ENCODE results near the gene SAMD10.
"Not testable (repeated sequence)": the region's sequence is repeated elsewhere in the genome, so short reads cannot be mapped to it uniquely, and the experiment has no call there.

Gene SAMD10

DNA sequence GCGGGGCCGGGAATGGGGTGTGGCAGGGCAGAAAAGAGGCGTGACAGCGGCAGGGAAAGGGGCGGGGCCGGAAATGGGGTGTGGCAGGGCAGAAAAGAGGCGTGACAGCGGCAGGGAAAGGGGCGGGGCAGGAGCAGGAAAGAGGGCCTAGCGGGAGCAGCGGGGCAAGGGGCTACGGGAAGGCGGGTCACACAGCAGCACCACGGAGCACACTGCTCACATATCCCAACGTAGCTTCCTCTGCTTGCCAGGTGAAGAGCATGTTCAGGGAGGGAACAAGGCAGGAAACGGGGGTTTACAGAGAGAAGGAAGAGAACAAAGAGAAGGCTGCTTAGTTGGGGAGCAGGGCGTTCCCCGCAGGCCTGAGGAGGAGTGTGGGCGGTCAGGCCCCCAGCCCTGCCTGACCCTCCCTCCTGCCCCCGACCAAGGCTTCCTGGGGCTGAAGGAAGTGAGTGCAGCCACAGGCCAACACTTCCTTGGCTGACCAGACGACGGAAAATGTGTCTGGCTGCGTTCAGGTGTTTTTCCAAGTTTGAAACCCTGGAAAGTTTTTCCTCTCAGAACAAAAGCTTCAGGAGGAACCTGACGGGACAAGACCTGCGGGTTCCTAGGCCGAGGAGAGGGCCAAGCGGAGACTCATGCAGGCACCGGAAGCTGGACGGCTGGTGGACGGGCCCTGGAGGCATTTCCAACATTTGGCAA is 37.0 kb downstream of the SAMD10 start:
- DNase-seq (ENCODE audit: low read depth, low spot score), result no peak

DNA sequence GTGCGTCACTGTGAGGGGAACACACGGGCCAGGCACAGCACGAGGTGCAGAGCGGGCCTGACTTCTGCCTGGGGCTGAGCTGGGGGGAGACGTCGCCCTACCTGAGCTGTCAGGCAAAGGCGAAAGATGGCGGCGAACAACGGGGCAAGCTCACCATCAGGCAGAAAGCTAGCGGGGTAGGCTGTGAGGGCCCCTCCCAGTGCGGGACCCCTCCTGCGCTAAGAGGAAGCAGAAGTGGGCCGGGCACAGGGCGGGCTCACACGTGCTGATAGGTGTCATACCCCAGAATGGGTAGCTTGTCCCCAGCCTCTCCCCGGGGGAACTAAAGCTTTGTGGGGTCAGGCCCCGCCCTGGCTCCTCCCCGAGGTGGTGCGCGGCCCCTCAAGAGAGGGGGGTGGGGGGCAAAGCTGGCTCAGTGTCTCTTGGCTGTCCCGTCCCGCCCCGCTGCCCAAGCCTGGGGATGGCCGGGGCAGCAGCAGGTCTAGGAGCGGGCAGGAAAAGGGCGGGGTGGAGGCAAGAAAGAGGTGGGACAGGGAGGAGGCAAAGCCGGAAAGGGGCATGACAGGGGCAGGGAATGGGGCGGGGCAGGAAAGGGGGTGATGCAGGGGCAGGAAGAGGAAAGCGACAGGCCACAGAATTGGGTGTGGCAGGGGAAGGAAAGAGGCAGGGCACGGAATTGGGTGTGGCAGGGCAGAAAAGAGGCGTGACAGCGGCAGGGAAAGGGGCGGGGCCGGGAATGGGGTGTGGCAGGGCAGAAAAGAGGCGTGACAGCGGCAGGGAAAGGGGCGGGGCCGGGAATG is 38.0 kb downstream of the SAMD10 start:
- no peak for DNase-seq (ENCODE audit: low read depth, low spot score)

DNA sequence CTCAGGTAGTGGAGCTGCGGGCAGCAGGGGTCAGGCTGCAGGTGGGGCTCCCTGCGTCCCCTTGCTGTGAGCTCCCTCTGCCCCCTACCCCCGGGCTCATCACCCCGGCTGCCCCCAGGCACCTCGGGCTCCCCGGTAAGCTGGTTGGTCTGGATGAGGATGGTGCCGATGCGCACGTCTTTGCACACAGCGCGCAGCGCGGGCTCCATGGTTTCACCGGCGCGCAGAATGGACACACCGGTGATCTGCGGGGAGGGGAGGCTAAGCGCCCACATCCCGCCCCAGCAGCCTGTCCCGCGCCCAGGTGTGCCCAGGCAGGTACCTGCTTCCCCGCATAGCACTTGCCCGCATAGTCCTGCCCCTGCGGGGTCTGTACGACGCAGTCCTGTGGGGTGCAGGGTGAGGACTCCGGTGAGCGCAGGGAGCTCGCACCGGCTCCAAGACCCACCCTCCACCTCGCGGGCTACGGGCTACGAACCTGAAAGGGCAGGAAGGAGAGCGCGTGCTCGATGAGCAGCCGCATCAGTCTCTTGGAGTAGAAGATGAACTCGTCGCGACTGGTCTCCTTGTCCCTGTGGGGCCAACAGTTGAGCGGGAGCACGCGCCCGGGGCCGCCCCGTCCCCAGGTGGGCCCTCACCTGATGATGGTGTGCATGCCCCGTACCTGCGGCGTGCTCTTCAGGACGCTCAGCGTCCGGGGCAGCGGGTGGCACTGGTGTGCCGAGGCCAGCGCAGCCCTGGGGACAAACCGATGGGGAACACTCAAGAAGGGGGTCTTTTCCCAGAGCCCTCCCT is 38.8 kb downstream of the SAMD10 start:
- DNase-seq (ENCODE audit: low read depth, low spot score), result no peak

DNA sequence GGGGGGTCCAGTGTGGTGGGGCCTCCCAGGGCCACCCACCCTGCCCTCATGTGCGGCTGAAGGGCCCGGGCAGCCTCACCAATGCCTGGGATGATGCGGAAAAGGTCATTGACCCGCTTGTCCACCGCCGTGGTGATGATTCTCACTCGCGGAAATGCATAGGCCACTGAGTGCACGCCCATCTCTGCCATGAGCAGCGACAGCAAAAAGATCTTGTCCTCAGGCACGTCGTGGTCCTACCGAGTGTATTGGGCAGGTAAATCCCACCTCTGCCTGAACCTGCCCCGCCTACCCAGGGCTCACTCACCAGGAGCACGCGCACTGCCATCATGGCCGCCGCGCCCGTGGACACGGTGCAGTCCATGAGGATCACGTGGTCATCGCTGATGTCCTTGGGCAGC is 39.4 kb downstream of the SAMD10 start:
- DNase-seq (ENCODE audit: low read depth, low spot score), result no peak

DNA sequence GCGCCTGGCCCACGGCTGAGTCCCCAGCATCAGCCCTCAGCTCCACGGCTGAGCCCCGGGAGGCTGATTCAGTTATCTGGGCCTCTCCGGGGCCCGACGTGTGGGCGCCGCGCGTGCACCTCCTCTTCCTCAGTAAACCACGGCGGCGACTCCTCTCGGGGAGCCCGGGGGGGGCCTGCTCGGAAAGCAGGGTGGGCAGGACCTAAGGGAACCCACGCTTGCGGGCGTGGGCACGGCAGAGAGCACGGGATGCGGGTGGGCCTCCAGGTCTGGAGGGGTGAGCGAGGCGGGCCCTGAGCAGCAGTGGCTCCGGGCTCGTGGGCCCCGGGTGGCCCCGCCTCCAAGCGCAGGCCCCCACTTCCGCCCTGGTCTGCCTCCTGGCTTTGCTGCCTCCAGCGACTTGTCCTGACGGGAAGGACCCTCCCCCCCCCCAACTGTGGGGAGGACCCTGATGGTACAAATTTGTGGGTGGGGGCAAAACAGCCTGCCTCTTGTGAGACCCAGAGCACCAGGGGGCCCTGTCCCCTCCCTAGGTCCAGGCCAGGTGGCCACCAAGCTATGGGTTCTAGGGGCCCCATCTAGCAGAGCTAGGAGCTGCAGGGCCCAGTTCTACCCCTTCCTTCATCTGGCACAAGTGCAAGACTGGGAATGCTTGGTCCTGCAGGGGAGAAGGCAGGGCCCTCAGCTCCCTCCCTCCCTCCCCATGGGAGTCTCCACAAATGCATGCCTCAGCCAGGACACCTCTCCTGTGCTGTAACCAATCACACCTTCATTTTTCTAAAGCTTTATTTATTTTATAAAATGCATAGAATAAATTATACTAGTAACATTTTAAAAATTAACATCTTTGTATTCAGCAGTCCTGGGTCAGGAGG is 40.1 kb downstream of the SAMD10 start:
- no peak for DNase-seq (ENCODE audit: low read depth, low spot score)

DNA sequence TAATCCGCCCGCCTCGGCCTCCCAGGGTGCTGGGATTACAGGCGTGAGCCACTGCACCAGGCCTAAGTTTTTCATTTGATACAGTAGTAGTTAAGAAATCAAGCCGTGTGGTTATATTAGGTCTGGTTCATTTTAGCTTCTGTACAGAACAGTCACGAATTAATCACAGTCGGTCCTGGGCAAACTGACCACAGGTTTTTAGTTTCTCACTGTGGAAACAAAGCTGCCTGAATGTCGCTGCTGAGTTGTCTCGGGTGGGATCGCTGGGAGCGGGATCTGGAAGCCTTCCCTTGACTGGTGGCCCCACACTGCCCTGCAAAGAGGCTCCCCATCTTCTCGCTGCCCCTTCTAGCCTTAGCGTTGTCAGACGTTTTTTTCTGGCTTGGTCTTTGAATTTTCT is 41.8 kb downstream of the SAMD10 start:
- no peak for DNase-seq (ENCODE audit: low read depth, low spot score)

DNA sequence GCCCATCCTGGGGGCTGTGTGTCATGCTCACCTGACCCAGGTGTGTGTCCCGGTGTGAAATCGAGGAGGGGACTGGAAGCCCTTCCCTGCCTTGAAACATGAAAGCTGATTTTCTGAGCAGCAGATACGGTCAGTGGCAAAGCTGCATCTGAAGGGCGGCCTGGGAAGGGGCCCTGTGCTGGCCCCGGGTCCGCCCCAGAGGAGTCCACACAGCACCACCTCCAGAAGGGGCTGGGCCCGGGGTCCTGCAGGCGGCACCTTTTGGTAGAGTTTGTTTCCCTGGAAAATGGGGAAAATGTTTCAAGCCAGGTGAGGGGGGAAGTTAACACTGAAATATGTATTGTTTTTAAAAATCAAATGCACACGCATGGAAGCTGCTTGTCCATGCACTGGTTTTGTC is 44.0 kb downstream of the SAMD10 start:
- no peak for DNase-seq (ENCODE audit: low read depth, low spot score)

DNA sequence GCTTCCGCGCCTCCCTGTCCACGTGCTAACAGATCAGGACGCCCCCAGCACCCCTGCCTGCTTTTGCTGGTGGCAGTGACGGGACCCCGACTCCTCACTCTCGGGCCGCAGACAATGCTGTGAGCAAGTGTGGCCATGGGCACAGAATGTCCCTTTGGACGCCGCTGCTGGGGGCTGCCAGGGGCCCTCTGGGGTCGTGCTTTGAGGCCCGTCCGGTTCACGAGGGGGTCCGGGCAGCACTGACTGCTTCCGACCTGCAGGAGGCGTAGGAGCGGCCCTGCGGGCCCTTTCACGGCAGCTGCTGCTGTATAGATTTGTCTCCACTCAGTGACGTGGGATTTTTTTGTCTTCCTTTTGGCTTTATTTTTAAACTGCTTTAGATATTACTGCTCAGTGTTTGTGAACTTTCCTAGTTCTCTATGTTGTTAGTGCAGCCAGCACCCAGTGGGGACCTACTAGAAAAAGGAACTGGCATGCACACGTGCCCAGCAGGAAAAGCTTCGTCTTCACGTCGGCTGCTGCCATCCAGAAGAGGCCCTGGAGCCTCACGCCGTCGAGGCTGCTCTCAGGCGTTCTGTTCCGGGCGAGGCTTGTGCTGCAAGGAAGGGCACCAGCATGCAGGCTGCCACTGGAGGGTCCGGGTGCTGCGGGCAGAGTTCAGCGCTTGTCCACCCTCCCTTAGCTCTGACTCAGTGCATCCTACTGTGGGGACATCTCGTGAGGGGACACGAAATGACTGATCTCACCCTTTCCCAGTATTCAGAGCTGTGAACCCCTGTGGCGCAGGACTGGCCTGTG is 45.0 kb downstream of the SAMD10 start:
- no peak for DNase-seq (ENCODE audit: low read depth, low spot score)

DNA sequence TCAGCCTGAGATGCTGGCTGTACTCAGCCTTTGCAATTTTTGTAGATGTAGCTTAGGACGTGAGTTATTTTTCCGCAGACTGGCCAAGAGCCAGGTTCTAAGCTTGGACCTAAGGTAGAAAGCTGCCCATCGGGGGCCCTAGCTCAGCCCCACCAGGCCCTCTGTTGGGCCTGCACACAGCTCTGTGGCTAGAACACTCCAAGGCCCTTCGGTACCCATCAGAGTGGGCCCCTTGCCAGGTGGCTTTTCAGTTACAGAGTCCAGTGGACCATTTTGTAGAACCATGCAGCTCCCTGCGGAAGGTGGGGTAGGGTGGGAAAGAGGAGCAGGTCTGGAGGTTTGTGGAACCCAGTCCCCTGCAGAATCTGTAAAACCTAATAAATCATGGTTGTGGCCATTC is 45.8 kb downstream of the SAMD10 start:
- DNase-seq (ENCODE audit: low read depth, low spot score), result no peak

DNA sequence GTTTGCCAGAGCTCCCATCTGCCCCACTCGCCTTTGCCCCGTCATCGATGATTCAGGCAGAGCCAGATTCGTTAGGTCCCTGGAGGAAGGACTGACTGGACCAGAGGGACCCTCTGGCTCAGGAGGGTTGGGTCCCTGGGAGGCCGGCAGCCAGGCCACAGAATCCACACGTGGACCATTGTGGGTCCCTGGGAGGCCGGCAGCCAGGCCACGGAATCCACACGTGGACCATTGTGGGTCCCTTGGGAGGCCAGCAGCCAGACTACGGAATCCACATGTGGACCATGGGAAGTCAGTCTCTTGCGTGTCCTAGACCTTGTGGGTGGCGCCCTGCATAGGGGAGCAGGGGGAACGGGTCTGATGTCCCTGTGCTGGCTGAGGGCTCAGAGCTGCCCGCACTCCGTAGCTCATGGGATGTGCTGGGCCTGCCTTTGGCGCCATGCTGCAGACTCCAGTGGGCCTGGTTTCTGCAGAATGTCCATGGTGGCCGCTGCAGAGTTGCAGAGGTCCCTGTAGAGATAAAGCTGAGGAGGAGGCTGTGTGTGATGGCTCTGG is 46.8 kb downstream of the SAMD10 start:
- no peak for DNase-seq (ENCODE audit: low read depth, low spot score)

DNA sequence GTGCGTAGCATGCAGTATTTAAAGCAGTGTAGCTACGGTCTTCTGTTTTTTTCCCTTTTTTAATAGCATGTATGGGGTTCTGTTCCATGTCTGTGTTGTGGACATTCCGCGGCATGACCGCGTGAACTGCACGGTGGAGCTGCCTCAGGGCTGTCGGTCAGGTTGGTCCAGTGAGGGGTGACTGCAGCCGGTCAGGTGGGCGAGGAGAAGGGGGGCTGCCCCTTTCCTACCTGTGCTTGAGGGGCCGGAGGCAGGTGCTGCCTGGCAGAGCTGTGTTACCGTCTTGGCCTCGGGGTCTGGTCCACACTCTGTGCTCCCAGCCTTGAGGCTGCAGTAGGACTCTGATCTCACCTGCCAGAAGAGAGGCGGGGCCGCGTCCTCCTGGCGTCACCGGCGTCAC is 47.7 kb downstream of the SAMD10 start:
- no peak for DNase-seq (ENCODE audit: low read depth, low spot score)

DNA sequence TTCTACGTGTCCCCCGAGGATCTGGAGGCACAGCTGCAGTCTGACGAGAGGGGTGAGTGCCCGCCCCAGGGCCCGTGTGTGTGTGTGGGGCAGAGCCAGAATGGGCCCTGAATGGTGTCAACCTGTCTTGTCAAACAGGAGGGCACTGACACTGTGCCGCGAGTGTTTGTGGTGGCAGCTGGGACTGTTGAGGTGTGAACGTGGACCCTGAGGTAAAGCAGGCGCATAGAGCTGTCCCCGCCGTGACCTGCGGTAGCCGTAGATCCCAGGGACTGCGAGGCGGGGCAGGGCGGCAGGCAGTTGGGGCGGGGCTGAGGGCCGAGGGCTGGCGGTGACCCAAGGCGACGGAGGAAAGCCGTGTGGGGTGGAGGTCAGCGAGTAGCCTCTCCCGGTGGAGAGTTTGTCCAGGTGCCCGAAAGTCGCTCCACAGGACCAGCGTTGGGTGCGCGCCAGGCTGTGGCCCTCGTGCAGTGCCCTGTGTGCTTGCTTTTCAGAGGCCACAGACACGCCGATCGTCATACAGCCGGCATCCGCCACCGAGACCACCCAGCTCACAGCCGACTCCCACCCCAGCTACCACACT is 48.4 kb downstream of the SAMD10 start:
- DNase-seq (ENCODE audit: low read depth, low spot score), result no peak

DNA sequence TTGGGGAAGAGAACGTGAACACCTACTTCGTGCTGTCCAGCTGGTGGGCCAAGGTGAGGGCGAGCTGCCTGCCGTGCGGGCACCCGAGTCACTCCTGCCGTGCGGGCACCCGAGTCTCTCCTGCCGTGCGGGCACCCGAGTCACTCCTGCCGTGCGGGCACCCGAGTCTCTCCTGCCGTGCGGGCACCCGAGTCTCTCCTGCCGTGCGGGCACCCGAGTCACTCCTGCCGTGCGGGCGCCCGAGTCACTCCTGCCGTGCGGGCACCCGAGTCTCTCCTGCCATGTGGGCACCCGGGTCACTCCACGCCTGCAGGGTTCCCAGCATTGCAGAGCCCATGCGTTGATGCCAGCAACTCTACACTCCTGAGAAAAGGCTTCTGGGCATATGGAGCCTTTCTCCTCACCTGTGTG is 50.0 kb downstream of the SAMD10 start:
- not testable (repeated sequence) for DNase-seq (ENCODE audit: low read depth, low spot score)

DNA sequence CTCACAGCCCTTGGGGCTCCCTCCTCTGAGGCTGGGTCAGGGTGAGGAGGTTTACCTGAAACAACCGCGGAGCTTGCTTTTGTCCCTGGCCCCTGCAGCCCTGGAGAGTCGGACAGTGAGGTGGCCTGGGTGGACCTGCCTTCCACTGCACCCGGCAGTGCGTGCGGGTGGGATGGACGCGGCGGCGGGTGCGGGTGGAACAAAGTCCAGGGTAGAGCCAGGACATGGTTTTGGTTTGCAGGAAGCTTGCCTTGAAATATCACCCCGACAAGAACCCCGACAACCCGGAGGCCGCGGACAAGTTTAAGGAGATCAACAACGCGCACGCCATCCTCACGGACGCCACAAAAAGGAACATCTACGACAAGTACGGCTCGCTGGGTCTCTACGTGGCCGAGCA is 50.4 kb downstream of the SAMD10 start:
- DNase-seq (ENCODE audit: low read depth, low spot score), result no peak

DNA sequence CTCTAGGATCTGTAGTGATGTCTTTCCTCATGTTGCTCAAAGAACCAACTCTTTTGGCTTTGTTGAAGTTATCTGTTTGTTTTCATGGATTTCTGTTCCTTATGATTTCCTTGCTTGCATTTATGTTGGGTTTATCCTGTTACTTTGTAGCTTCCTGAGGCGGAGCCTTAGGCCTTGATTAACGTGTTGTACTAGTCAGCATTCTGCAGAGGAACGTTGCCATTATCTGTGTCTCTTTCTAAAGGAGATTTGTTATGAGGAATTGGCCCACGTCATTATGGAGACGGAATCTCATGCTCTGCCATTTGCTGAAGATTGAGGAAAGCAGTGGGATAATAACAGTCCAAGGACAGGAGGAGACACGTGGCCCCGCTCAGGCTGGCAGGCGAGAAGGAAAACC is 53.1 kb downstream of the SAMD10 start:
- DNase-seq (ENCODE audit: low read depth, low spot score), result no peak

DNA sequence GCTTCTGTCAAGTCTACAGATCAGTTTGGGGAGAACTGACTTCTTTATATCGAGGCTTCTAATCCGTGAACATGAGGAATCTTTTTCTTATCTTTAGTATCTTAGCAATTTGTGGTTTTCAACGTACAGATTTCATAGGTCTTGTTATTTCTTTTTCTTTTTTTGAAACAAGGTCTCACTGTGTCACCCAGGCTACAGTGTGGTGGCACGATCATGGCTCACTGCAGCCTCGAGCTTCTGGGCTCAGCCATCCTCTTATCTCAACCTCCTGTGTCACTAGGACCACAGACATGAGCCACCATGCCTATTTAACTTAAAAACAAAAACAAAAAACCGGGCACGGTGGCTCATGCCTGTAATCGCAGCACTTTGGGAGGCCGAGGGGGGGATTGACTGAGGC is 55.2 kb downstream of the SAMD10 start:
- no peak for DNase-seq (ENCODE audit: low read depth, low spot score)
